NCI-H1694 treated with DMSO at 0.1 percent for 48 hours (cell line): Measurements from ENCODE around the gene RBBP8.
"Not testable (repeated sequence)": the region's sequence is repeated elsewhere in the genome, so short reads cannot be mapped to it uniquely, and the experiment has no call there.

ENCODE experiments used
- DNase-seq: peaks from one replicate; lab custom pipeline; 2025; lab: John Stamatoyannopoulos, UW

Gene RBBP8

DNA sequence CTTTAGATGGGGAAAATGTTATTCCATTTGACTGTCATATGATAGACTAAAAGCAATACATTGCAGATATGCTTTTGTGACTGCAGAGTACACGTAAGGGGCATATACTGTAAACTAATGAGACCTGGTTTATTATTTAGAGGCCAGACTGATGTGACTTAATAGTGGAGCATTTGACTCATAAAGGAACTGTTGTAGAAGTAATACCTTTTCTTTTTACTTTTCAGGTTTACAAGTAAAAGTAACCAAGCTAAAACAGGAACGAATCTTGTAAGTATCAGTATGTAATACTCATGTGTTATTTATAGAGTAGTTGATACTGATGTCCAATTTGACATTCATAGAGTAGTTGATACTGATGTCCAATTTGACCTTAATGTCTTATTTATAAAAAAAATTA lies 13.1 kb downstream of the RBBP8 start:
- no peak for DNase-seq

GRCh38 chr18:22946846-22947245 lies 13.7 kb downstream of the RBBP8 start:
- DNase-seq, result no peak

- no peak for DNase-seq
Measured at GRCh38 chr18:22951823-22952222, 18.7 kb downstream of the RBBP8 start.

- DNase-seq, result no peak
Measured at GRCh38 chr18:22952525-22952924, 19.4 kb downstream of the RBBP8 start.

DNA sequence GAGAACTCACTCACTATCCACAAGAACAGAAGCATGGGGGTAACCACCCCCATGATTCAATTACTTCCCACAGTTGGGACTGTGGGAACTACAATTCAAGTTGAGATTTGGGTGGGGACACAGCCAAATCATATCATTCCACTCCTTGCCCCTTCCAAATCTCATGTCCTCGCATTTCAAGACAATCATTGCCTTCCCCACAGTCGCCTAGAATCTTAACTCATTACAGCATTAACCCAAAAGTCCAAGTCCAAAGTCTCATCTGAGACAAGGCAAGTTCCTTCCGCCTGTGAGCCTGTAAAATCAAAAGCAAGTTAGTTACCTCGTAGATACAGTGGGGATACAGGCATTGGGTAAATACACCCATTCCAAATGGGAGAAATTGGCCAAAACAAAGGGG lies 20.9 kb downstream of the RBBP8 start:
- DNase-seq, result not testable (repeated sequence)

- DNase-seq, result no peak
Measured at GRCh38 chr18:22956226-22956625, 23.1 kb downstream of the RBBP8 start.

DNA sequence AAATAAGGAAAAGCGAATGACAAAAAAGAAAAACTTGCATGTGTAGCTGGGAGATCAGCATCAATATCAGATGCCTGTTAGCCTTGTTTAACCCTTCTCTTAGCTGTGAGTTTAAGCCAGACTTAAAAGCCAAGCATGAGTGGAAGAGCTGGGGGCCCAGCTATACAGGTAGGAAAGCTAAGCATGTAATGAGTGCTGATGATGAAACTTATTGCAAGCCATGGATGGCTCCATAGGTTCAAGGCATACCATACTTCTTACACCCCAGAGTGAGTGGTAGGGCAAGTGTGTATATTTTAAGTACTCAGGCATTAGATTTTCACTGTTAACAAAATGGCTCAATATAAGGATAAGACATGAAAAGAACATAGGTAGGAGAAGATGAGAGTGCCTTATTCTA lies 28.0 kb downstream of the RBBP8 start:
- no peak for DNase-seq

GRCh38 chr18:22962004-22962403 lies 28.9 kb downstream of the RBBP8 start:
- no peak for DNase-seq

DNA sequence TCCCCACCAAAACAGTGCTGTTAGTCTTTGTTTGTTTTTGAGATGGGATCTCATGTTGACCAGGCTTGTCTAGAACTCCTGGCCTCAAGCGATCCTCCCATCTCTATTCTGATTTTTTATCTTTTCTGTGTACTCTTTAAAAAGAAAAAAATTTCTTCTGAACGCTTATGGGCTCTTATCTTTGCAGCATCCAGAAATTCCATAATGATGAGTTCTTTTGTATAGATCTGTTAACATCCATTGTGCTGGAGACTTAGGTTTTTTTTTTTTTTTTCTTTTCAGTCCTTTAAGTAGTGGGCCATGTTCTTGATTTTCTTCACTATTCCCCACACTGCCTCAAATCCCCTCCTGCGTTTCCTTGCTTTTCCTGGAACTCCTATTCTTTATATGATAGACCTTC lies 31.0 kb downstream of the RBBP8 start:
- no peak for DNase-seq

GRCh38 chr18:22964722-22965121 lies 31.6 kb downstream of the RBBP8 start:
- DNase-seq, result no peak

DNA sequence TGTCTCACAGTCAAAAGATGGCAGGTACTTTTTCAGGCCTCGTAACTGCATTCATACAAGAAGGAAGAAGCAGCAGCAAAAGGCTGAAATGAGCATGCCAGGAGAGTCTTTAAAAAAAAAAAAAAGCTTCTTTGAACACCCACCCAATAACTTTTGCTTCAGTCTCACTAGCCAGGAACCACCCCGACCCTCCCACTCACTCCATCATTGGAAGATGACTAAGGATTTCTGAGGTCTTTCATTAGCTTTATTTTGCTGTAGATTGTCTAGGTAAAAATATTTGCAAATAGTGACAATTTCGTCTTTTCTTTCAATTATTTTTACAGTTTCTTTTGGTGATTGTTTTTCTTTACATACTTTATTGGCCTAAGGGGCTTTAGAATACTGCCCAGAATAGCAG lies 37.9 kb downstream of the RBBP8 start:
- no peak for DNase-seq

- DNase-seq, result no peak
Measured at GRCh38 chr18:22974001-22974400, 40.9 kb downstream of the RBBP8 start.

GRCh38 chr18:22974707-22975106 lies 41.6 kb downstream of the RBBP8 start:
- no peak for DNase-seq

DNA sequence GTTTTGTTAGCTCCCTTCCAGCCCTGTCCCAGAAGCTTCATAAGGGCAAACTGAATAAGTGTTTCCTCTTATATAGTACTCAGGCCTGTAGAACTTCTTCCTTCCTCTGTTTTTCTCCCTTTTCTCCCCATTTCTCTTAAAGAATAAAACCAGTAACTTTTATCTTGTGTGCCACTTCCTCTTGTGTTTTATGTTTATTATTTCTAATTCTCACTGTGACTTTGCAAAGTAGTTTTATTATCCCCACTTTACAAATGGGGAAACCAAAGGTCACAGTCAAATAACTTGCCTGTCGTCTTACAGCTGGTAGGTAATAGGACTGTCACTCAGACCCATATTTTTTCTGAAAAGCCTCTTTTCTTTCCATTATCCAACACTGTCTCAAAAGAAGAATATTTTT lies 42.4 kb downstream of the RBBP8 start:
- DNase-seq, result no peak

- DNase-seq, result no peak
Measured at GRCh38 chr18:22977847-22978701, 44.9 kb downstream of the RBBP8 start.

GRCh38 chr18:22980394-22980793 lies 47.3 kb downstream of the RBBP8 start:
- DNase-seq, result no peak

- no peak for DNase-seq
Measured at GRCh38 chr18:22981274-22982133, 48.4 kb downstream of the RBBP8 start.

- peak; percentile 33 for DNase-seq
Measured at GRCh38 chr18:22983175-22983574, 50.0 kb downstream of the RBBP8 start.

- no peak for DNase-seq
Measured at GRCh38 chr18:22985250-22985649, 52.1 kb downstream of the RBBP8 start.

DNA sequence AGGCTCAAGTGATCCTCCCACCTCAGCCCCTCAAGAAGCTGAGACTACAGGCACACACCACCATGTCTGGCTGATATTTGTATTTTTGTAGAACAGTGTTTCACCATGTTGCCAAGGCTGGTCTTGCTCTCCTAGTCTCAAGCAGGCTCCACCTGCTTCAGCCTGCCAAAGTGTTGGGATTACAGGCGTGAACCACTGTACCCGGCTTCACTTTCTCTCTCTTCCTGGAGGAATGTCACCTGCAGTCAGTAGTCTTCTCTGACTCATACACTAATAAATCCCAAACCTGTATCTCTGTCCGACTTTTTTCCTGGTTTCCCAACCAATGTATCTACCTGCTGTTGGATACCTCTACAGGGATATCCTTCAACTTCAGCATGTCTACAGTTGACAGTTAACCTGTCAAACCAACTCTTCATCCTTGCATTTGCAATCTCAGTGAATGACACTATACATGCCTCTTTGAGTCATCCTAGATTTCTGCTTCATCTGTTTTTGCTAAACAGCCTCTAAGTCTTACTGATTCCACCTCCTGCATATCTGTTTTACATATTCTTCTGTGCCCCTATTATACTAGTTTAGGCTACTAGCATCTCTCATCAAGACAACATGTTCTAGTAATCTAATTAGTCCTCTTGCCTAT lies 54.5 kb downstream of the RBBP8 start:
- DNase-seq, result no peak

DNA sequence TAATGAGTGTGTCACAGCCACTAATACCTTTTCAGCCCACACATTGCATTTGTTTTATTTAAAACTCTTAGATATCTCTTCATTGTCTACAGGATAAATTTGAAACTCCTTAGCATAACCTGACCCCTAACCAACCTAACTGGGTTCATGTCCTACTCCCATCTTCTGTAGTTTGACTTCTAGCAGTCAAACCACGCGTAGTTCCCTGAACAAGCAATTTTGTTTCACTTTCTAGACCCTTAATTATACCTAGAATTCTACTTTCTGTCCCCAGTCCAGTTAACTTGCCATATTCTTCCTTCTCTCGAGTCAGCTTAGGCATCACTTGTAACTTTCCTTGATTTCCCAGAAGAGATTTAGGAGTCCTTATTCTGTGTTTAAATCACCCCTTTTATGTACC lies 55.1 kb downstream of the RBBP8 start:
- no peak for DNase-seq

DNA sequence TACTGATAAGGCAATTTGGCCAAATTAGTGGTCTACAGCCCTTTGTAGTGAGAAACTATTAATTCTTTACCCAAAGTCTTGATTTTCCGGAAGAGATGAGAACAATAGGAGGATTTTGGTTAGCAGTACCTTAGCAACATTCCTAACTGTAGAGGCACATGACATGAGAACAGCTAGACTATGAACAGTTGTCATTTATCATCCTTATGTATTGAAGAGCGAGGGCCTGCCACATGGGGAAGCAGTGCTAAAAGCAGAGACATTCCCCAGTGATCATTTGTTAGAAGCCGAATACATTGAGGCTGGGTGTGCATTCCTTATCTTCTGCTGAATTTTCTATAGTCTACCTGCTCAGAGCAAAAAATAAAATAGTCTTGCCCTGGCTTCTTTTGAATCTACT lies 65.2 kb downstream of the RBBP8 start:
- DNase-seq, result no peak

DNA sequence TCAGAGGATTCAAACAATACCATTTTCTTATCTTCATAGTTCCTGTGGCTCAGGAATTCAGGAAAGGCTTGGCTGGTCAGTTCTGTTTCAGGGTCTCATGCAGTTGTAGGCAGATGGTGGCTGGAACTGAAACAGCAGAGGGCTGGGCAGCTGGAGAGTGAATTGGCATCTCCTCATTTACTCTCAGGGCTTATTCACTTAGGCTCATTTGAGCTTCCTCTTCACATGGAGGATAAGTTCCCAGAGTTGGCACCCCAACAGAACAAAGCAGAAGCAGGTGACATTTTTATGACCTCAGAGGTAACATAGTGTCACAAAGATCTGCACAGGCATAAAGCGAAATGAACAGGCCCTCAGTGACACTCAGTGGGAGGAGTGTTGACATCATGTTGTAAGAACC lies 66.1 kb downstream of the RBBP8 start:
- no peak for DNase-seq
